Measurements from ENCODE around the gene IQSEC2. TPM values are rescaled to one million over a fixed set of nuclear protein-coding genes. Genes with fewer than 3 reads are reported as not detected.
A peak's percentile ranks its signal among the peaks of the same experiment; 100 is the strongest.

The IQSEC2 gene
- total RNA-seq, 2 donors from 2014 or later = 0.48 to 0.86 TPM

DNA sequence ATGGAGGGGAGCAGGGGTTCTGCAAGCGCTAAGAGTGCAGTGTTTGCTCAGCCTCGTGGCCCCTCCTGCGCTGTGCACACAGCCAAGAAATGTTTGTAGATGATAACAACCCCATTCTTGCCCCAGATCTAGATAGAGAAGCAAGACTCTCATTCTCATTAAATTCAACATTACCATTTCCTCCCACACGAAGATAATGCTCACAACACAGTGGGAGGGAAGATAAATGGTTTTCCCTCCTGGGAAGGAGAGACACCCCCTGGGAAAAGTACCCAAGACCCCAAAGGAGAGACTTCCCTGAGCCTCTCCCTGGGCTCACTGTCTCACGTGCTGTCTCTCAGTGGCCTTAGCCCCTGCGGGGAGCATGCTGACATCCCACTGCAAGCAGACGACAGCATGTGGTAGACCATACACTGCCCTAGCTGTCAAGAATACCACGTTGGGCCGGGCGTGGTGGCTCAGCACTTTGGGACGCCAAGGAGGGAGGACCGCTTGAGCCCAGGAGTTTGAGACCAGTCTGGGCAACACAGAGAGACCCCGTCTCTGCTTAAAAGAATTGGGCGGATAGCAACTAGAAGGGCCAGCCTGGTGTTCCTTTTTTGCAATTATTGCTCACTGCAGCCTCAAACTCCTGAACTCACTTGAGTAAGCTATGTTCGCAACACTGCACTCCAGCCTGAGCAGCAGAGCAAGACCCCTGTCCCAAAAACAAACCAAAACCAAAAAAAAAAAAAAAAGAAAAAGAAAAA is 34.9 kb upstream of the IQSEC2 start:
- ATAC-seq (no peak), DNase-seq (ENCODE audit: low spot score) (peak; percentile 28)
- H3K4me3 Mint-ChIP-seq = no peak overlapping the region
- no peaks in the 10 kb centered on the region for H3K36me3 Mint-ChIP-seq
- H3K27me3 Mint-ChIP-seq = peaks cover 0 to 26% of the 10 kb centered on the region in 2 donors
- H3K27ac Mint-ChIP-seq = no peak overlapping the region
- H3K9me3 Mint-ChIP-seq = no peaks in the 10 kb centered on the region
- H3K4me1 Mint-ChIP-seq (ENCODE audit: low read depth in 2 of 2) = peaks cover 11 to 14% of the 10 kb centered on the region in 2 donors

DNA sequence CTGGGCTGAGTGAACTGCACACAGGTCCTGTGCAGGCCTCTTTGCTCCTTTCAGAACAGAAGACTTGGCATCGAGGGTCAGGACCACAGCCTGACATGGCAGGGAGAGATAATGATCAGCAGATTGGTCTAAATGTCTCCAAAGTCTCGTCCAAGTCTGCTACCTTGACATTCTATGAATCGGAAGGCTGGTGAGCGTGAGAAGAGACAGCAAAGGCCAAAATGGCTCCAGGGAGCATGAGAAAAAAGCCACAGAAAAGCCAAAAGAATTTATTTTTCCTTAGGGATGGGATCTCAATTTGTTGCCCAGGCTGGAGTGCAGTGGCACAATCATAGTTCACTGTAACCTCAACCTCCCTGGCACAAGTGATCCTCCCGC is 32.3 kb upstream of the IQSEC2 start:
- ATAC-seq (no peak), DNase-seq (ENCODE audit: low spot score) (no peak)
- Mint-ChIP-seq H3K27ac (no peak overlapping the region), H3K27me3 (peaks cover 0 to 18% of the 10 kb centered on the region in 2 donors), H3K36me3 (no peaks in the 10 kb centered on the region), H3K9me3 (no peaks in the 10 kb centered on the region), H3K4me1 (ENCODE audit: low read depth in 2 of 2) (peaks cover 6% of the 10 kb centered on the region in 2 donors), H3K4me3 (no peak overlapping the region)

DNA sequence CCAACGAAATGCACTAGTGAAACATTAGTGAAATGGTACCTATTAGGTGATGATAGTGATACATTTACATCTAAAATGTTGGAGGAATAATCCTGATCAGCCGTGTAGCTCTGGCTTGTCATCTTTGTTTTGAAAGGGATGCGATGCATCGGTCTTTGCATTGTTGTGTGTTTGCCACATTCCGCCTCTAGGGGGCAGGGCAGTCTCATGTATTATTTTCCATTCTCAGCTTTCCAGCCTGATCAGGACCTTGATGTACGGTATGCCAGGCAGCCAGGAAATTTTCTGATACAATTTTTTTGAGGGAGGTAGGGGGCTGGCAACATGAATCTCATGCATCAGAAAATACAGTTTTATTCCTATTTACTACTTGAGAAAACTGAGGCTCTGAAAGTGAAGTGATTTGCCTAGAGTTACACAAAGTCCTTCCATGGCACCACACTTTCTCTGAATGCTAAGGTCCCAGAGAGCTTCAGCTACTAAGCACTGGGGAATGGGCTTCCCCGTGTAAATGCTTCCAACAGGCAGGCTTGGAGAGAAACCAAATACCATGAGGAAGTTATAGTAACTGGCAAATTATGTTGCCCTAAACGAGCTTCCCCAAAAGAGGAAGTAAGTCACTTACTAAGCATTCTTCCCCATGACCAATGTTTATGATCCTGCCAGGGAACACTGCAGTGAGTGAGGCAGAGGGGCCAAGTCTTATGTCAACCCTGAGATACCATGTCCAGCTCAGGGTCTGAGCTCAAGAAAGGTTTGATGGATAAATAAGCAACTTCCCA is 31.8 kb upstream of the IQSEC2 start:
- H3K27me3 Mint-ChIP-seq = peaks cover 0 to 17% of the 10 kb centered on the region in 2 donors
- no peaks in the 10 kb centered on the region for H3K9me3 Mint-ChIP-seq
- H3K4me3 Mint-ChIP-seq = no peak overlapping the region
- H3K36me3 Mint-ChIP-seq = no peaks in the 10 kb centered on the region
- H3K27ac Mint-ChIP-seq = no peak overlapping the region
- peaks cover 6% of the 10 kb centered on the region in 2 donors for H3K4me1 Mint-ChIP-seq (ENCODE audit: low read depth in 2 of 2)
- no peak for DNase-seq (ENCODE audit: low spot score)
- ATAC-seq = peak; percentile 57 to 64

DNA sequence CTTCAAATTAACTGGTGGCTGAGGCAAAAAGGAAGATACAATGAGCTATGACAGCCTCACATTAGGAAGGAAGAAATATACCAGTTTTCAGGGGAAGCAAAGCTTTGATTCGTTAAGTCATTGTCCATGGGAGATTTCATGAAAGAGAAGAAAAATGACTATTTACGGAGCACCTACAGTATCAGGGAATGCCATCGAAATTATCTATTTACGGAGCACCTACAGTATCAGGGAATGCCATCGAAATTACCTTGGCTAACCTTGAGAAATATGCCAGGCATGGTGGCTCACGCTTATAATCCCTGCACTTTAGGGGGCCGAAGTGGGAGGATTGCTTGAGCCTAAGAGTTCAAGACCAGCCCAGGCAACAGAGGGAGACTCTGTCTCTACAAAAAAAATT is 28.5 kb upstream of the IQSEC2 start:
- no peak overlapping the region for H3K4me3 Mint-ChIP-seq
- H3K36me3 Mint-ChIP-seq = no peaks in the 10 kb centered on the region
- H3K27me3 Mint-ChIP-seq = peaks cover 0 to 18% of the 10 kb centered on the region in 2 donors
- H3K27ac Mint-ChIP-seq = no peak overlapping the region
- ATAC-seq (no peak), DNase-seq (ENCODE audit: low spot score) (no peak)
- H3K9me3 Mint-ChIP-seq = no peaks in the 10 kb centered on the region
- H3K4me1 Mint-ChIP-seq (ENCODE audit: low read depth in 2 of 2) = no peaks in the 10 kb centered on the region

DNA sequence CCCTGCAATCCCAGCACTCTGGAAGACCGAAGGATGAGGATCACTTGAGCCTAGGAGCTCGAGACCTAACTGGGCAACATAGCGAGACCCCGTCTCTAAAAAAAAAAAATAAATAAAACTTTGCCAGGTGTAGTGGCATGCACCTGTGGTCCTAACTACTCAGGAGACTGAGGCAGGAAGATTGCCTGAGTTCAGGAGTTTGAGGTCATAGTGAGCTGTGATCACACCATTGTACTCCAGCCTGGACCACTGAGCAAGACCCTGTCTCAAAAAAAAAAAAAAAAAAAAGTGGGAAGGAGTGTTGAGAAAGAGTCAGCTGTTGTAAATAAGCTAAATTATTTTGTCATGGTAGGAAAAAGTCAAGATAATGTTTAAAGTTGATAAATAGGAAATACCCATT is 27.5 kb upstream of the IQSEC2 start:
- H3K4me1 Mint-ChIP-seq (ENCODE audit: low read depth in 2 of 2) = no peaks in the 10 kb centered on the region
- no peaks in the 10 kb centered on the region for H3K9me3 Mint-ChIP-seq
- H3K27me3 Mint-ChIP-seq = peaks cover 0 to 18% of the 10 kb centered on the region in 2 donors
- H3K4me3 Mint-ChIP-seq = no peak overlapping the region
- no peaks in the 10 kb centered on the region for H3K36me3 Mint-ChIP-seq
- DNase-seq (ENCODE audit: low spot score) (no peak), ATAC-seq (no peak)
- no peak overlapping the region for H3K27ac Mint-ChIP-seq

DNA sequence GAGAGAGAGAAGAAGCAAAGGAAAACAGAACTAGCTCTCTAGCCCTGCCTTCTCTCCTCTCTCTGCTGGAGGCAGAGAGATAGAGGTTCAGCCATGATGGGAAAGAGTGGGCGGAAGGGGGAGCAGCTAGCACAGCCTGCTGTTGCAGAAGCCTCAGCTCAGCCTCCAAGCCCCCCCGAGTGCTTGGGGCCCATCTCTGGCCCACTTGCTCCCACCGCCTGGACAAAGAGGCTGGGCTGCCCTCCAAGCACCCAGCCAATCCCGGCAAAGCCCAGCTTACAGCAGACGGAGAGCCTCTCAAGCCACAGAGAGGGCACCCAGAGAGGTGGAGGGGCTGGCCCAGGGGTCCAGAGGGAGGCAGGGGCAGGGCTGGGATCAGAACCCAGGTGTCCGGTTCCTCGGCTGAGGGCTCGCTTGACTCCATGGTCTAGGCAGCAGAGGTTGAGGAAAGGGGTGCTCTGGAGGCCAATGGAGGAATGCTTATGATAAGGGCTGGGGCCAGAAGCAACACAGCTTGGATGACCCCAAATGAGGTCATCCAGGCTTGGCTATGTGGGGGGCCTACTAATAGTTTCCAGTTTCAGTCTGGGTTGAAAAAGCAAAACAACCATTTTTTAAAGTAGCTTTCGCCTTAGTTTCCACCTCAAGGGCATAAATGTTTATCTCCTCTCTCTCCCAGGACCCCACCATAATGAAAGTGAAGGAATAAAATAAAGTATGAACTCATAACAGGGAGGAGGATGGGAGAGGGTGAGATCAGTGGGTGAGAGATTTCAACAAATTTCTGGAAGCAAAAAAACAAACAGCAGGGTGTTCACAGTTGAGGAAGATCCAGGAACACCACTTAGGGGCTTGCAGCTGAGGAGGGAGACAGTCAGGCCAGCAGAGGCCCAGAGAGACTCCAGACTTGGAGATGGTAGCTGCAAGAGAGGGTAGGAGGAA is 24.9 kb upstream of the IQSEC2 start:
- Mint-ChIP-seq H3K4me1 (ENCODE audit: low read depth in 2 of 2) (no peaks in the 10 kb centered on the region), H3K4me3 (no peak overlapping the region), H3K9me3 (no peaks in the 10 kb centered on the region), H3K27ac (no peak overlapping the region), H3K36me3 (no peaks in the 10 kb centered on the region), H3K27me3 (peaks cover 0 to 10% of the 10 kb centered on the region in 2 donors)
- no peak for DNase-seq (ENCODE audit: low spot score)
- no peak for ATAC-seq

DNA sequence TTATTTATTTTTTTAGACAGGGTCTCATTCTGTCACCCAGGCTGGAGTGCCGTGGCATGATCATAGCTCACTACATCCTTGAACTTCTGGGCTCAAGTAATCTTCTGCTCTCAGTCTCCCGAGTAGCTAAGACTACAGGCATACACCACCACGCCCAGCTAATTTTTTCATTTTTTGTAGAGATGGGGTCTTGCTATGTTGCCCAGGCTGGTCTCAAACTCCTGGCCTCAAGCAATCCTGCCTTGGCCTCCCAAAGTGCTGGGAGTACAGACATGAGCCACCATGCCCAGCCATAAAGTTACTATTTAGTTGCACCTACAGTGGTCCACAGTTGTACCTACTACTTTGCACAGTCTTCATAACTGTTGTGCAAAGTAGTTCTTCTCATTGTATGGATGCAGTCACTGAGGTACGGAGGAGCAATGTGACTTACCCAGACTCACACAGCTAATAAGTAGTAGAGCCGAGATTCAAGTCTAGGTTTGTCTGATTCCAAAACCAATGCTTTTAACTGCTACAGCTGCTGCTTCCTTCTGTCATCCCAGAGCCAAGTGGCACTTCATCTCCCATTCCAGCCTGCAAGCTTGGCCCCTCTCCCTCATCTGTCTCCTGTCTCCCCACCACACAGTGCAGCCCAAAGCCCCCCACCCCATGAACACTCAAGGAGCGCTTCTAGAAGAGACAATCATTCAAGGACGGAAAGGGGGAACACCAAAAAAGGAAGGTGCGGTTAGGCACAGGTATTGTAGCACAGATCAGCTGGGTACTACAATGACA is 24.0 kb upstream of the IQSEC2 start:
- H3K27ac Mint-ChIP-seq = no peak overlapping the region
- no peak for ATAC-seq

DNA sequence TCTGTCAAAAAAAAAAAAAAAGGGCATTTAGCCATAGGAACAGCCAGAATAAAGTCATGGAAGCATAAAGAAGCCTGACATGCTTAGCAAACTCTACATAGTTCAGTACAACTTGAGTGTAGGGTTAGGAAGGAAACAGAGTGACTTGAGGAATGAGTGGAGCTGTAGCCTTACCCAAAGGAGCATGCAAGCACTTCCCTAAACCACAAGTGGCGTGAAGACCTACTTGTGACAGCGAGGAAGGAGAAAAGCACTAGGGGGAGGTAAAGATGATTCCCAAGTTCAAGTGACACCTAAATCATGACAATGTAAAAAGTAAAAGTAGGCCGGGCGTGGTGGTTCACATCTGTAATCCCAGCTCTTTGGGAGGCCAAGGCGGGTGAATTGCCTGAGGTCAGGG is 21.8 kb upstream of the IQSEC2 start:
- DNase-seq (ENCODE audit: low spot score) (no peak), ATAC-seq (no peak)
- H3K4me3 Mint-ChIP-seq = no peak overlapping the region
- H3K27me3 Mint-ChIP-seq = peaks cover 0 to 8% of the 10 kb centered on the region in 2 donors
- no peaks in the 10 kb centered on the region for H3K9me3 Mint-ChIP-seq
- H3K36me3 Mint-ChIP-seq = no peaks in the 10 kb centered on the region
- no peaks in the 10 kb centered on the region for H3K4me1 Mint-ChIP-seq (ENCODE audit: low read depth in 2 of 2)
- H3K27ac Mint-ChIP-seq = no peak overlapping the region

More for the DNA sequence above, 24.0 kb upstream of the IQSEC2 start:
- Mint-ChIP-seq H3K9me3 (no peaks in the 10 kb centered on the region), H3K4me1 (ENCODE audit: low read depth in 2 of 2) (no peaks in the 10 kb centered on the region), H3K27me3 (peaks cover 0 to 9% of the 10 kb centered on the region in 2 donors), H3K36me3 (no peaks in the 10 kb centered on the region), H3K4me3 (no peak overlapping the region)
- no peak for DNase-seq (ENCODE audit: low spot score)

DNA sequence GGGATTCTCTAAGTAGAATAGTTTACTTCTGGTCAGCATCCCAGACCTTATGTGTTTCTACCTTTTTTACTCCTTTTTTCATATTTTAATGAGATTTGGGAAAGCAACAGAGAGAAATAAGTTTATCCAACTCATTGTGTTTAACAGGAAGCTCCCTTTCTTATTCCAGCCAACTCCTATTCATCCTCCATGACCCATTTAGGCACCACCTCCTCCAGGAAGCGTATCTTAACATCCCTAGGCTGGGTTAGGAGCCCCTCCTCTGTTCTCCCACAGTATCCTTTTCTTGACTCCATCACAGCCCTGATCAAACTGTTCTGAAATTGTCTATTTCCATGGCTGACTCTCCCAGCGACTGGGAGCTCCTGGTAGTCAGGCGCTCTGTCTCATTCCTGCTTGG is 18.8 kb upstream of the IQSEC2 start:
- Mint-ChIP-seq H3K4me1 (ENCODE audit: low read depth in 2 of 2) (no peaks in the 10 kb centered on the region), H3K4me3 (no peak overlapping the region)
- no peak for DNase-seq (ENCODE audit: low spot score)

DNA sequence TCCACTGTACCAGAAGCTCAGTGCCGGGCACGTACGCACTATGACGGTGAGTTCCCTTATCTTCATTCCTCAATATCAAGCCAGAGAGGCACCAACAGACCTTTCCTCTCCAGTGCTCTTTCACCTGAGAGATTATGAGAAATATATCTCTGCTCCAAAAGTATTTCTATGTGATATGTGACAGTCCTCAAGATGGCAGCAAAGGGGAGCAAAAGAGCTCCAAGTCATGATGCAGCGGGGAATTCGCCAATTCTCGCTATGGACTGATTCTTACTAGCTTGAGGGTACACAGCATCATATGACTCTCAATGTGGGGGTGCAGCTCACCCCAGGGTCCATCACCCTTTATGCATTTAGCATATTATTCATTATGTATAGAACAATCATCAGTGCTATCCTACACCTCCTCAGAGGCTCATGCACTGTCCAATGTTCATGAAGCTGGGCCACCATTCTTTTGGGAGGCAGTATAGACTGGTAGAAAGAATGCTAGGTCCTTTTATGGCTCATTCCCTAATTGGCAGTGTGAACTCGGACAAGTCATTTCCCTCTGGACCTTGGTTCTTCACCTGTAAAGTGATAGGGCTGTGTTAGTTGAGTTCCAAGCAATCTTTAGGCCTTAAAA is 12.8 kb upstream of the IQSEC2 start:
- Mint-ChIP-seq H3K4me3 (no peak overlapping the region), H3K4me1 (ENCODE audit: low read depth in 2 of 2) (peaks cover 0 to 6% of the 10 kb centered on the region in 2 donors), H3K27ac (no peak overlapping the region), H3K9me3 (no peaks in the 10 kb centered on the region), H3K27me3 (no peaks in the 10 kb centered on the region), H3K36me3 (no peaks in the 10 kb centered on the region)
- ATAC-seq (no peak), DNase-seq (ENCODE audit: low spot score) (no peak)

More for the DNA sequence above, 18.8 kb upstream of the IQSEC2 start:
- Mint-ChIP-seq H3K27me3 (peaks cover 0 to 5% of the 10 kb centered on the region in 2 donors), H3K27ac (peak overlapping the region in 1 of 2 donors; percentile 2), H3K36me3 (no peaks in the 10 kb centered on the region), H3K9me3 (no peaks in the 10 kb centered on the region)
- ATAC-seq = no peak

DNA sequence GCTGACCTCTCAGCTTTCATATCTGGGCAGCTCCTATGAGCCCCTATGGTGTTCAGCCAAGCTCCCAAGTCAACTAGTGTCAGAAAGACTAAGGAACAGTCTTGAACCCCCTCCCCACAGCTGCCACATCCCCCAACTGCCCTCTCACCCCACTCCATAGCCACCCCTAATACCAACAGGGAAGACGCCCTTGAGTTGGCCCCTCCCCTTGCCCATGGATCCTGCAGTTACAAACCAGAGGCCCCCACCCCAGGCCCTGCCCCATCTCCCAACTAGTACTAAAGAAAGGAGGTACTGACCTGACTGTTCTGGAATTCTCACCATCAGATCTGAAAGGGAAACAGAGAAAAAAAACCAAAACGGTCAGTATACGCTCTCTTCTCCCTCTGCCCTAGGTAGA is 10.2 kb upstream of the IQSEC2 start:
- Mint-ChIP-seq H3K4me1 (ENCODE audit: low read depth in 2 of 2) (peaks cover 14 to 28% of the 10 kb centered on the region in 2 donors), H3K9me3 (no peaks in the 10 kb centered on the region), H3K27ac (peak overlapping the region in 1 of 2 donors; percentile 18), H3K4me3 (no peak overlapping the region), H3K36me3 (no peaks in the 10 kb centered on the region), H3K27me3 (no peaks in the 10 kb centered on the region)
- ATAC-seq (no peak), DNase-seq (ENCODE audit: low spot score) (no peak)

DNA sequence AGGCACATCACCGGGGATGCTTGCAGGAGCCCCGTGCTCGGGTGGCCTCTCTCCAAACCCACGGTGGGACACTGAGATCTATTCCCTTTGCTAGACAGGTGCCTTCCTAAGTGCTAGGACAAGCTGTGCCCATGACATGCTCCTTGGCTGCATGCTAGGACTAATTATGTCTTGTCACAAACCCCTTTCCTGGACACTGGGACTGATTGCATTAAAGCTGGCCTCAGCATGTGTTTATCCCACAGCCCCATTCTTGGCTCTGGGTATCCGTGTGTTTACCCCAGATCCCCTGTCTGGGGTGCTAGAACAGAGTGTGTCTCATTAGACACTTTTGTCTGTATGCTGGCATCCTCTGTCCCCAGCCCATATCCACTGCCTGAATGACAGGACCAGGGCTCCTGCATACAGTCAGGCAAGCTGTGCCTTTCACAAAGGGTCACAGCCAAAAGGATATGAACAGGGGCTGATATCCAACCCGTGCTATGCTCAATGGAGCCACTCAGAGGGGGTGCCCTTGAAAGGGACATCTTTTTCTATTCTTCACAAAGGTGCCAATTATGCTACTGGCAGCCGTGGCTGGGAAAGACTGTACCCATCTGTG is 9.2 kb upstream of the IQSEC2 start:
- Mint-ChIP-seq H3K27ac (no peak overlapping the region), H3K27me3 (no peaks in the 10 kb centered on the region)
- ATAC-seq = no peak

More for the DNA sequence above, 9.2 kb upstream of the IQSEC2 start:
- Mint-ChIP-seq H3K4me1 (ENCODE audit: low read depth in 2 of 2) (peaks cover 14 to 31% of the 10 kb centered on the region in 2 donors), H3K4me3 (no peak overlapping the region), H3K9me3 (no peaks in the 10 kb centered on the region), H3K36me3 (no peaks in the 10 kb centered on the region)
- no peak for DNase-seq (ENCODE audit: low spot score)
